Sigmoid colon (tissue), 7 donors: ENCODE results near the gene ZNF792. TPM values are rescaled to one million over a fixed set of nuclear protein-coding genes. Genes with fewer than 3 reads are reported as not detected.
"Not testable (repeated sequence)": the region's sequence is repeated elsewhere in the genome, so short reads cannot be mapped to it uniquely, and the experiment has no call there.

Source experiments
- DNase-seq: peaks from one replicate; pipeline ENCODE4 v3.0.0-alpha.2; 2019
- H3K27ac ChIP-seq, 4 donors: fragments of 200-600 bp; sonication (generic); one replicate each; pipeline ENCODE4 v1.5.1; 2016 to 2019; ENCODE audit warnings: mild to moderate bottlenecking in 1 of 4
- H3K27me3 ChIP-seq, 3 donors: fragments of 200-600 bp; sonication (generic); one replicate each; pipeline ENCODE4 v1.5.1; 2019; ENCODE audit warnings: mild to moderate bottlenecking in 1 of 3
- H3K36me3 ChIP-seq, 4 donors: fragments of 200-600 bp; sonication (generic); one replicate each; pipeline ENCODE4 v1.5.1; 2016 to 2019
- H3K4me1 ChIP-seq, 4 donors: fragments of 200-600 bp; sonication (generic); one replicate each; pipeline ENCODE4 v1.5.1; 2017 to 2019
- H3K4me3 ChIP-seq, 4 donors: fragments of 200-600 bp; sonication (generic); one replicate each; pipeline ENCODE4 v1.5.1; 2017 to 2019; ENCODE audit warnings: mild to moderate bottlenecking in 2 of 4, moderate library complexity in 1 of 4
- H3K9me3 ChIP-seq, 4 donors: fragments of 200-600 bp in 3 of 4; sonication (generic) in 3 of 4; one replicate each; pipeline versions ENCODE4 v1.5.1 to v1.6.1; 2013 to 2019
- CTCF ChIP-seq, 4 experiments: fragments of 450-650 bp in 3 of 4; fragments of 200-600 bp in 1 of 4; IDR thresholded peaks; one replicate each; pipeline ENCODE4 v1.5.1; 2016 to 2019; ENCODE audit warnings: antibody characterized with exemption in 4 of 4, mild to moderate bottlenecking in 3 of 4, moderate library complexity in 2 of 4
- EP300 ChIP-seq, 4 donors: sonication (generic); formaldehyde crosslinking; IDR thresholded peaks; one replicate each; pipeline ENCODE4 v1.6.1; 2017; ENCODE audit warnings: antibody characterized with exemption in 4 of 4
- POLR2A ChIP-seq, 2 donors: fragments of 450-650 bp; IDR thresholded peaks; one replicate each; pipeline ENCODE4 v1.6.1; 2016; ENCODE audit warnings: antibody characterized with exemption in 2 of 2, mild to moderate bottlenecking in 2 of 2, moderate library complexity in 2 of 2
- POLR2AphosphoS5 ChIP-seq, 4 donors: sonication (generic); formaldehyde crosslinking; IDR thresholded peaks; one replicate each; pipeline ENCODE4 v1.6.1; 2017; ENCODE audit warnings: antibody characterized with exemption in 4 of 4
- WGBS, 2 donors: extraction: QIAGEN DNeasy Blood & Tissue Kit; methylation state at CpG; one replicate each; pipeline ENCODE4 v1.1.7; 2013; 5-methylcytosine and 5-hydroxymethylcytosine counted together
- intact Hi-C: fragments of 100-400 bp; cut with DNase I; formaldehyde crosslinking; loops from one replicate; pipeline ENCODE4 v1.15.1; 2023
- polyA plus RNA-seq, 3 donors: library from polyadenylated mRNA; stranded (reverse); fragments of 200-250 nt; gene quantifications; one replicate each; pipeline ENCODE4 v1.2.3, GENCODE V29; 2013
- total RNA-seq, 4 donors: library from RNA; depleted of rRNA; stranded (reverse); fragments of >200 nt; gene quantifications; one replicate each; pipeline ENCODE4 v1.1.0, GENCODE V29; 2016
- donor health status: healthy with polysubstance abuse.
- donor health status: Bipolar disorder and iron deficiency.
- donor health status: healthy.

ZNF792 gene
- total and polyA plus RNA-seq, 7 donors = 1.4 to 6.4 (median 3.1) TPM

GRCh38 chr19:35009424-35010415 lies 45.7 kb upstream of the ZNF792 start:
- H3K4me1 ChIP-seq = peaks cover 0 to 18% (median 12%) of the 10 kb centered on the region in 4 donors
- H3K4me3 ChIP-seq = no peak overlapping the region
- TF ChIP-seq POLR2A (IDR thresholded peaks at IDR 0.05) = no peak
- TF ChIP-seq POLR2AphosphoS5 (IDR thresholded peaks at IDR 0.05) = no peak
- no peak for TF ChIP-seq CTCF (IDR thresholded peaks at IDR 0.05)
- TF ChIP-seq EP300 (IDR thresholded peaks at IDR 0.05) = no peak
- intact Hi-C loops = no loop called here
- H3K36me3 ChIP-seq = peaks cover 13 to 57% (median 24%) of the 10 kb centered on the region in 4 donors
- no peaks in the 10 kb centered on the region for H3K27me3 ChIP-seq
- no peaks in the 10 kb centered on the region for H3K9me3 ChIP-seq
- peak; percentile 59 for DNase-seq
- 86 to 91% methylated on average over 36 of the region's 36 CpGs for WGBS, 2 donors
- peak overlapping the region in 2 of 4 donors; percentile 1 to 53 for H3K27ac ChIP-seq

DNA sequence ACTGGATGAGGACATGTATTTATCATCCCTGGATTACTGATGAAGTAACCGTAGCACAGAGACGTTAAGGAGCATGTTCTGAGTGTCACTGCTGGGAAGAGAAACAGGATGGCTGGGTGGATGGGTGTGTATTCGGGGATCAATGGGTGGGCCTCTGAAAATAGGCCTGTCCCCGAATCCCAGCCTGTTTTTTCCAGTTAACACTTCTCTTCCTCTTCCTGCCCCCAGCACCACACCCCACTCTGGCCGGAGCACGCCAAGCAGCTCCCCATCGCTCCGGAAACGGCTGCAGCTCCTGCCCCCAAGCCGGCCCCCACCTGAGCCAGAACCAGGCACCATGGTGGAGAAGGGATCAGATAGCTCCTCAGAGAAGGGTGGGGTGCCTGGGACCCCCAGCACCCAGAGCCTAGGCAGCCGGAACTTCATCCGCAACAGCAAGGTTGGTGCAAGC lies 44.9 kb upstream of the ZNF792 start:
- Histone ChIP-seq H3K9me3 (no peaks in the 10 kb centered on the region), H3K4me3 (no peak overlapping the region), H3K36me3 (peaks cover 8 to 49% (median 21%) of the 10 kb centered on the region in 4 donors), H3K27ac (peak overlapping the region in 3 of 4 donors; percentile 6 to 53 (median 25)), H3K4me1 (peaks cover 0 to 26% (median 16%) of the 10 kb centered on the region in 4 donors), H3K27me3 (no peaks in the 10 kb centered on the region)
- intact Hi-C loops = no loop called here
- TF ChIP-seq CTCF (IDR thresholded peaks at IDR 0.05) (no peak), POLR2AphosphoS5 (IDR thresholded peaks at IDR 0.05) (peak in 2 of 4 donors; percentile 13 to 29), POLR2A (IDR thresholded peaks at IDR 0.05) (no peak), EP300 (IDR thresholded peaks at IDR 0.05) (peak in 1 of 4 donors; percentile 58)
- DNase-seq = peak; percentile 65
- WGBS, 2 donors = 83 to 87% methylated on average over 12 of the region's 12 CpGs

DNA sequence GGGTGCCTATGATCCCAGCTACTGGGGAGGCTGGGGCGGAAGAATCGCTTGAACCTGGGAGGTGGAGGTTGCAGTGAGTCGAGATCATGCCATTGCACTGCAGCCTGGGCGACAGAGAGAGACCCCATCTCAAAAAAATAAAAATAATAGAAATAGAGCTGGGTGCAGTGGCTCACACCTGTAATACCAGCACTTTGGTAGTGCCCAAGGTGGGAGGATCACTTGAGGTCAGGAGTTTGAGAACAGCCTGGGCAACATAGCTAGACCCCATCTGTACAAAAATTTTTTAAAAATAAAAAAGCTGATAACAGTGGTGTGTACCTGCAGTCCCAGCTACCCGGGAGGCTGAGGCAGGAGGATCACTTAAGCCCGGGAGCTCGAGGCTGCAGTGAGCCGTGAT lies 43.4 kb upstream of the ZNF792 start:
- H3K27ac ChIP-seq, intact Hi-C loops, DNase-seq, H3K9me3 ChIP-seq, H3K27me3 ChIP-seq, H3K4me3 ChIP-seq: not testable (repeated sequence)
- 94 to 96% methylated on average over 8 of the region's 8 CpGs for WGBS, 2 donors
- peaks cover 0 to 28% (median 19%) of the 10 kb centered on the region in 4 donors for H3K4me1 ChIP-seq
- peaks cover 6 to 45% (median 21%) of the 10 kb centered on the region in 4 donors for H3K36me3 ChIP-seq

GRCh38 chr19:35006999-35007365 lies 43.0 kb upstream of the ZNF792 start:
- intact Hi-C loops = no loop called here
- no peak for TF ChIP-seq EP300 (IDR thresholded peaks at IDR 0.05)
- TF ChIP-seq POLR2AphosphoS5 (IDR thresholded peaks at IDR 0.05) = no peak
- TF ChIP-seq POLR2A (IDR thresholded peaks at IDR 0.05) = no peak
- no peak for TF ChIP-seq CTCF (IDR thresholded peaks at IDR 0.05)
- no peak for DNase-seq
- 16 to 76% methylated on average over 5 of the region's 5 CpGs for WGBS, 2 donors
- H3K36me3 ChIP-seq = peaks cover 6 to 41% (median 21%) of the 10 kb centered on the region in 4 donors
- no peaks in the 10 kb centered on the region for H3K27me3 ChIP-seq
- no peak overlapping the region for H3K4me3 ChIP-seq
- H3K27ac ChIP-seq = peak overlapping the region in 3 of 4 donors; percentile 12 to 37 (median 18)
- H3K4me1 ChIP-seq = peaks cover 0 to 31% (median 20%) of the 10 kb centered on the region in 4 donors
- no peaks in the 10 kb centered on the region for H3K9me3 ChIP-seq

- Histone ChIP-seq H3K9me3 (no peaks in the 10 kb centered on the region), H3K27me3 (no peaks in the 10 kb centered on the region), H3K27ac (peak overlapping the region in 3 of 4 donors; percentile 12 to 37 (median 29)), H3K4me3 (no peak overlapping the region), H3K36me3 (peaks cover 6 to 36% (median 20%) of the 10 kb centered on the region in 4 donors), H3K4me1 (peaks cover 0 to 36% (median 25%) of the 10 kb centered on the region in 4 donors)
- 19 to 73% methylated on average over 15 of the region's 15 CpGs for WGBS, 2 donors
- TF ChIP-seq CTCF (IDR thresholded peaks at IDR 0.05) (no peak), POLR2A (IDR thresholded peaks at IDR 0.05) (peak in 1 of 2 donors; percentile 20)
- intact Hi-C loops = no loop called here
- no peak for DNase-seq
Observed at GRCh38 chr19:35006342-35006998, 42.4 kb upstream of the ZNF792 start.

GRCh38 chr19:35006007-35006341 lies 41.9 kb upstream of the ZNF792 start:
- DNase-seq, H3K27me3 ChIP-seq, H3K9me3 ChIP-seq, H3K4me3 ChIP-seq, intact Hi-C loops: not testable (repeated sequence)
- Histone ChIP-seq H3K36me3 (peaks cover 6 to 32% (median 18%) of the 10 kb centered on the region in 4 donors), H3K27ac (peak overlapping the region in 3 of 4 donors; percentile 7 to 37 (median 29)), H3K4me1 (peaks cover 0 to 41% (median 30%) of the 10 kb centered on the region in 4 donors)
- 20 to 68% methylated on average over 6 of the region's 6 CpGs for WGBS, 2 donors
